C1 segment of cervical spinal cord (tissue), 14 donors: ENCODE measurements around the gene TSHZ2.

Source experiments
- DNase-seq, 14 donors: peaks; one replicate each; lab custom pipeline; 2025; lab: John Stamatoyannopoulos, UW

Gene TSHZ2

DNA sequence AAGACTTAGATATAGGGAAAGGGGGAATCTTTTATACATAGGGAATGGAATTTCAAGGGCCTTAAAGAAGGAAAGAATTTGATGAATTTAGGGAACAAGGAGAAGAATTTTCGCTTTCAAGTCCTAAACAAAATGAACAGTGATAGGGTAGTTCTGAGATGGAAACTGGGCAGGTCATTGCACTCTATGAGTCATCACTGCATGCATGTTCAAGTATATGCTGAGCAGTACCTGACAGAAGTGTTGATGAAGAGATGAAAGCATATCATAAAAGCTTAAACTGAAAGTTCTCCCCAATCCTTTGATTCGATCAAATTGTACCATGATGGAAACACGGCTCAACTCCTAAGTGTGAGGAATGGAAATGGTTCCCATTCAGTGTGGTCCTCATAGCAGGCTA lies 271.0 kb downstream of the TSHZ2 start:
- DNase-seq = no peak

DNA sequence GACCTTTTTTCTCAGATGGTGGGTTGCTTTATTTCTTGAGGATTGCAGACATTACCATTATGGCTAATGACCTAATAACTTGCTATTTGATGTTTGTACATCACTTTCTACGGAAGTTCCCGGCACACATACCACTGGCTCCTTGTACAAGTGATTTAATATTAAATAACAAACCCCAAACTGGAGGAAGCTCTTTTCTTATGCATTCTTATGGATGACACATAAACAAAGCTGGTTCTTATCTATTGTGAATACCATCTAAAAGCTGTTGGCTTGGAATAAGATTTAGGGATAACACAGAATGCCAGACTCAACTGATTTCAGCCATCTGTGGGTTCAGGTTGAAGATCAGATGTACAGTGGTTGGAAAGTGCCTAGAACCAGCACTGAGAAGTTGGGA lies 272.6 kb downstream of the TSHZ2 start:
- no peak for DNase-seq

DNA sequence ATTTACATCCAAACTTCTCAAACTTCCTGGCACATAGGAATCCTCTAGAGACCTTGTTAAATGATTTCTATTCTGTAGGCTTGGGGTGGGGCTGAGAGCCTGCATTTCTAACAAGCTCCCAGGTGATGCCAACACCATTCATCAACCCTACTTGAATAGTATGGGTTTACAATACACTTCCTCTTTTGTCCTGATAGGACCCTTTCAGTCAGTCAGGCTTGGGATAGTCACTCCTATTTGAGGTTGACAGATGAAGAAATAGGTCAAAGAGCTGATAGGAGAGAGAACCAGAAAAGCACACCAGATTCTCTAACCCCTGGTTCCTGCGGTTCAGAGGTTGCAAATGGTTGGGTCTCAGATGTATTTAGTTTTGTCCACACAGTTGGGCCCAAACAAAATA lies 273.4 kb downstream of the TSHZ2 start:
- no peak for DNase-seq

DNA sequence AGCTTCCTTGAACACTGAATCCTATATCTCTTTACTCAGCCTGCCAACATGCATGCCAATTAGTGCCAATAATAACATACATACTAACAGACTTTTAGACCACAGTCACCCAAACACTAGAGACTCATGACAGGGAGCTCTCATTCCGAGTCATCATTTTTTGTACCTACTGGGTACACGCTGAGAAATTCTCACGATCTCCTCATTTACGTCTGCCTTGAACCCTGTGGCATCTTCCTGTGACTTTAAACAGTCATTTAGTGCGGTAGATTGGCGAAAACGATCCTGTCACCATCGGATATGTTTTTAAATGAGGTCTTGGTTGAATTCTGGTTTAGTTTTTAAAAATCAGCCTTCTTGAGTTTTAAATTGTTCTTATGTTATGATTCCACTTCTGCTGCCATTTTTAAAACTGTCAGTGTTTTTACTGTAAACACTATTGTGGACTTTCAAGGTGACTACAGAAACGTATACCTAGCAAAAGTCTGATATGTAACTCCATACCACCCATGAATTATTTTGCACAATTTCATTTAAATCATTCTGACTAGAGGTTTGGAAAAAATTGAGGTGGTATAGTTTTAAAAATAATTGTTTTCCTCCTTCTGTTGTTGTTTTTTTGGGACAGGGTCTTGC lies 275.4 kb downstream of the TSHZ2 start:
- DNase-seq = no peak

DNA sequence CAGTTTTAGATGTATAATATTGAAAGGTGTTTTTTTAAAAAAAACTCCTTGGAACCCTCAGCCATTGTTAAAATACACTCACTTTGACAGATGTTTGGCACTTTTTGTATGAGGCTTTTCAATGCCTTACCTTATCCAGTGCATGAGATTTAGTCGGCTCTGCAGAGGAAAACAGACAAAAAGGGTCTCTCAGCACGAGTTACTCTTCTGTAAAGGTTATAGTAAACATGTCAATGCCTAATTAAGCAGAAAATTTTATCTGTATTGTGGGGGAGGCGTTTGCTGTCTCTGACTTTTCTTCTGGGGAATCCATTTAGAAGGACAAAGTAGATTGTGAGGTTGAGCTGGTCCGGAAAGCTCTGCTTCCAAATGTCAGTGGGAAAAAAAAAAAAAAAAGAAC lies 278.3 kb downstream of the TSHZ2 start:
- DNase-seq = no peak

DNA sequence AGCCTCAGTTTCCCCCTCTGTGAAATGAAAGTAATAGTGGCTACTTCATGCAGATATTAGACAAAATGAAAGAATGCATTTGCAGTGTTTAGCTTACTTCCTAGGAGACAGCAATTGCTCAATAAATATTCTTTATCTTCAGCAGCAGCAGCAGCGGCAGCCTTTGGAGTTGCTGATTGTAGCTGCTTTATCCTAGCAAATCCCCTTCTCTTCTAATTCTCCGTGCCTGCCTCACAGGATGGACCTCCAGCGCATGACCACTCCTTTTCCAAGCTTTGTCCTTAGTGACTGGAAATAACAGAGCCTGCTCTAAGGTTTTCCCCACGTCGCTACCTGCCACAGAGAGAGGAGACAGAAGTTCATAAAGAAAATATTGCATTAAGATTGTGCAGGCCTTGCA lies 279.8 kb downstream of the TSHZ2 start:
- DNase-seq = no peak

DNA sequence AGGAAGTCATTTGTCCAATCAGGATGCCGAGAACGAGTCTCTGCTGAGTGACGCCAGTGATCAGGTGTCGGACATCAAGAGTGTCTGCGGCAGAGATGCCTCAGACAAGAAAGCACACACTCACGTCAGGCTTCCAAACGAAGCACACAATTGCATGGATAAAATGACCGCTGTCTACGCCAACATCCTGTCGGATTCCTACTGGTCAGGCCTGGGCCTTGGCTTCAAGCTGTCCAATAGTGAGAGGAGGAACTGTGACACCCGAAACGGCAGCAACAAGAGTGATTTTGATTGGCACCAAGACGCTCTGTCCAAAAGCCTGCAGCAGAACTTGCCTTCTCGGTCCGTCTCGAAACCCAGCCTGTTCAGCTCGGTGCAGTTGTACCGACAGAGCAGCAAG lies 281.5 kb downstream of the TSHZ2 start:
- no peak for DNase-seq

DNA sequence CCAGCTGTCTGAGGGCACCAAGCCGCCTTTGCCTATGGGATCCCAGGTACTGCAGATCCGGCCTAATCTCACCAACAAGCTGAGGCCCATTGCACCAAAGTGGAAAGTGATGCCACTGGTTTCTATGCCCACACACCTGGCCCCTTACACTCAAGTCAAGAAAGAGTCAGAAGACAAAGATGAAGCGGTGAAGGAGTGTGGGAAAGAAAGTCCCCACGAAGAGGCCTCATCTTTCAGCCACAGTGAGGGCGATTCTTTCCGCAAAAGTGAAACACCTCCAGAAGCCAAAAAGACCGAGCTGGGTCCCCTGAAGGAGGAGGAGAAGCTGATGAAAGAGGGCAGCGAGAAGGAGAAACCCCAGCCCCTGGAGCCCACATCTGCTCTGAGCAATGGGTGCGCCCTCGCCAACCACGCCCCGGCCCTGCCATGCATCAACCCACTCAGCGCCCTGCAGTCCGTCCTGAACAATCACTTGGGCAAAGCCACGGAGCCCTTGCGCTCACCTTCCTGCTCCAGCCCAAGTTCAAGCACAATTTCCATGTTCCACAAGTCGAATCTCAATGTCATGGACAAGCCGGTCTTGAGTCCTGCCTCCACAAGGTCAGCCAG lies 283.0 kb downstream of the TSHZ2 start:
- no peak for DNase-seq

DNA sequence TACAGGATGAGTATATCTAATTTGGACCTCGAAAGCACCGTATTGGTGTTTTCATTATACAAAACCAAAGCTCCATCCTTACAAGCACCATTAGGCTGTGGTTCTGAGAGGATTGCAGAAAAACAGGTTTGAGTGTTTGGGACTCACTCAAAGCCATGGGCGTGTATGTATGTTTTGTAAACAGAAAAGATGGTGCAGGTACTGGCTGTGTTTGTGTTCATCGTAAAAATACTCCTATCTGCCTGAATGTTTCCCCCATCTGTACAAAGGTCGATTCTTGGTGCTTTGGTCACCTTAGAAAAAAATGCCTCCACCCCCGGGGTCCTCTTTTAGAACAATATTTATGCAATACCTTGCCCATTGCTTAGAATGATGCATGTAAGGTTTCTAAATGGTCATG lies 286.6 kb downstream of the TSHZ2 start:
- no peak for DNase-seq

DNA sequence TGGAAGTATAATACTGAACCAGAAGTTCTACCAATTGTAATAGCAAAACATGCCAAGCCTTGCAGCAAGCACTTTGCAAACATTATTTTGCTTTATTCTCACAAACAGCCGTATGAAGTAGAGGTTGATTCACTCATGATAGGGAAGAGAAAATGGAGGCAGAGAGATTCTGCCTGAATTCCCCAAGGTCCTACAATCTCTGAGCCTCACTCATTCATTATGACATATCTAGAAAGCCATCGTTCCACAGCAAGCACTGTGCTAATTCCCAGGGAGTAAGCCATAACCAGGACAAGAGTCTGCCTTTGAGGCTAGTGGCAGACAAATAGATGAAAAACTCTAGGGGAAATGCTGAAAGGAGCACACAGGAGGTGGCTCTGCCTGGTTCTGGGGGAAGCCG lies 288.0 kb downstream of the TSHZ2 start:
- no peak for DNase-seq

DNA sequence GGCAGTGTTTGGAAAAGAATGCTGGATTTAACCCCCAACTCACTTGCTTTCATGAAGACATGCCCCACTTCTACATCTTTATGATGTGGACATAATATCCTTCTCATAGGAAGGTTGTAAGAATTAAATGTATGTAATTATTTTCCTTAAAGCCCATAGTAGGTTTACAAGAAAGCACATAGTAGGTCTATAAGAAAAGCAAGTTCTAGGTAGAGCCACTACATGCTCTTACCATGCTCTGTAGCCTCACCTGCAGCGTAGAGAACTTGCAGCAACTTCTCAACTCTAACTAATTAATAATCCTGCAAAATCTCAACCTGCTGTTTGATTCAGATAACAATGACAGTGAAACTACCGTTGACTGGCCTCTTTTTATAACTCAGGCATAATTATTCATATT lies 288.4 kb downstream of the TSHZ2 start:
- no peak for DNase-seq

DNA sequence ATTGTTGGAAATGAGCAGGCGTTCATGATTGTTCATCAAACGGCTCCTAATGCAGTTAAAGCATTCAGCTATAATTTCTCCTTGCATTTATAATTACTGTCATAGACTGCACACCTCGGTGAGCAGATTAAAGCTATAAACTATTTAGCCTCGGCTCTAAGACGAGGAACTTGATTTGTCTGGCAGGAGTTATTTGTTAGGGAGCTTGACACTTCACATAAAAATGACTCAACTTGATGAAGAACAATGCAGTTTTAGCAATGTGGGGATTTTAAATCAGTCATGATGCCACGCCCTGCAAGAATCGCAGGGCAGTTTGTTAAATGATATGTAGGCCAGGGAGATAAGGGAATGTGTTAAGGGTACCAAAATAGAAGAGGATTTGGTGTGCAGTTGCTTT lies 290.2 kb downstream of the TSHZ2 start:
- DNase-seq = no peak

DNA sequence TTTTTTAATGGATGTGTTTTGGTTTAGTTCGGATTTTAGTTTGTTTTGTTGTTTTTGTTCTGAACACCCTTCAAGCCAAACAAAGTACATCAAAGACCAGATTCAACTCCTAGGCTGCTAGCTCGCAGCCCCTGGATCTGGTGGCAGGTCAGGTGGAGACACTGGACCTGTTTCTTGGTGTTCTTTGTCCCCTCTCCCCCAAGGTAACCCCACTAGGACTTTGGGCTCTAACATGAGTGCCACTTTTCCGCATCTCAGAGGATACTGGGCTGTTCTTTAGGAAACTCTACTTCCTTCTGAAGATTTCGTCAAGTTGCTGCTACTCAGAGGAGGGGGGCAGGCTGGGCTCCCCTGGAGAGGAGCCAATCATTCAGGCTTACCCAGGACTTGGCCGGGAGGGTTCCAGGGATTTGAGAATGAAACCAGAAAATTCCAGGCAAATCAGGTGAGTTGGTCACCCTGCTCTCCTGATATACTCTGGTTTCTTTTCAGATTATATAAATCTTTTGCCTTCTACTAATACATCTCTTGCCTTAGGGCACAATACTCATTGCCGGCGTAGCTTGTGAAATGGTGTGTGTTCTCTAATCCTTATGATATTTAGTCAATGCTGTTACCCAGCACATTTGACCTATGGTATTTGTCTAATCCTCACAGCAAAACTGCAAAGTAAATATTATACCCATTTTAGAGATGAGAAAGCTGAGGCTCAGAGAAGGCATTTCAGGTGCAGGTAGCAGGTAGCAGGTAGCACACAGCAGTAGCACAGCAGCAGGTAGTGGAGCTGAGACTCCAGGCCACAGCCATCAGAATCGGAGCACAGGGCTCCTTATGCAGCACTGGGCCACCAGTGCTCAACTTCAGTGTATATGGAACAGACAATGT lies 291.6 kb downstream of the TSHZ2 start:
- no peak for DNase-seq

DNA sequence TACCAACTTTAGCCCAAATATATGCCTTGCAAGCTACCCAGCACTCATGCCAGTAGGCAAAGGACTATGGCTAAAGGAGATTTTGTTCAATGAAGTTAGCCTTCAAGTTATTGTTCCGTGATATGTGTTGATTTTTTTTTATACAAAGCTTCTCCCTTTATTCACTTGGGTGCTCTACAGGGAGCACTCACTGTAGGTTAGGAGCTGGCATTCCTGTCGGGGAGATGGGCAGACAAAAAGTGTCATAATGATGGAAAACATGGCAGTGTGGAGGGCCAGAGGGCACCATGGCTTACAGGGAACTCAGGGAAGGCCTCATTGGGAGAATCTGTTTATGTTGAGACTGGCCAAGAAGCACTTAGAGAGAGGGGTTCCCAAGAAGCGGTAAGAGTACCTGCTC lies 292.4 kb downstream of the TSHZ2 start:
- DNase-seq = no peak

DNA sequence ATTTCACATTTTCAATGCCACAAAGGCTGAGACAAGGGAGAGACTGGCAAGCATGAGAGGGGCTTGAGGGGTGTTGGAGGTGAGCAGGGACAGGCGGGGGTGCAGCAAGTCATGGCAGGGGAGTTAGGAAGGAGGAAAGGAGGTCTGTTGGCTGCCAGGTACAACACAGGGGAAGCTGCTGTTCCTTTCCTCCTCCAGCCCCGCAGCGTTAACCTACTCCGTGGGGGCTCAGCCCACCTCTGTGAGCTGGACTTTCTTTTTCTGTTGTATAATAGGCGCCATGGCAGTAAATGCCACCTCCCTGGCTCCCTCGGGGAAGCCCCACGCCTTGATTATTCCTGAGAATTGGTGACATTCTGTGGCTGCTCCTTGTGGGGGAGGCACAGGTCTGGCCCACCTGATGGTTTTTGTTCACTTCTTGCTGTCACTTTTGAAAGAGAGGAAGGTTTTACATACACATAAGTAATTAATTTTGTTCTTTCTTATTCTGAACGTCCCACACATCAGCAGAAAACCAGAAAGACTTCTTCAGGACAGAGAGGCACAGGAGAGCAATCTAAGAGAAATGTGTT lies 293.2 kb downstream of the TSHZ2 start:
- no peak for DNase-seq

DNA sequence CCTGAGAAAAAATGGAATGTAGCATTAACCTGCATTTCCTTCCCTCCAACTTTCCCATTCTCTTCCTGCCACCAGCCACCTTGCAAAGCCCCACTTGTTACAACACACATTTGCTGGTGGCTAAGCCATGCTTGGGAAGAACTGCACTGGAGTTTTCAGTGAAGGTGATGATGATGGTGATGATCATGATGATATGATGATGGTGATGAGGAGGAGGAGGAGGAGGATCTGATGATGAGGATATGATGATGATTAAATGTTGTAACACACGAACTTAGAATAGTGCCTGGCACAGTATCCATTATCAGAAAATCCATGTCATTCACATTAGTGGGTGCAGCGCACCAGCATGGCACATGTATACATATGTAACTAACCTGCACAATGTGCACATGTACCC lies 297.2 kb downstream of the TSHZ2 start:
- no peak for DNase-seq

DNA sequence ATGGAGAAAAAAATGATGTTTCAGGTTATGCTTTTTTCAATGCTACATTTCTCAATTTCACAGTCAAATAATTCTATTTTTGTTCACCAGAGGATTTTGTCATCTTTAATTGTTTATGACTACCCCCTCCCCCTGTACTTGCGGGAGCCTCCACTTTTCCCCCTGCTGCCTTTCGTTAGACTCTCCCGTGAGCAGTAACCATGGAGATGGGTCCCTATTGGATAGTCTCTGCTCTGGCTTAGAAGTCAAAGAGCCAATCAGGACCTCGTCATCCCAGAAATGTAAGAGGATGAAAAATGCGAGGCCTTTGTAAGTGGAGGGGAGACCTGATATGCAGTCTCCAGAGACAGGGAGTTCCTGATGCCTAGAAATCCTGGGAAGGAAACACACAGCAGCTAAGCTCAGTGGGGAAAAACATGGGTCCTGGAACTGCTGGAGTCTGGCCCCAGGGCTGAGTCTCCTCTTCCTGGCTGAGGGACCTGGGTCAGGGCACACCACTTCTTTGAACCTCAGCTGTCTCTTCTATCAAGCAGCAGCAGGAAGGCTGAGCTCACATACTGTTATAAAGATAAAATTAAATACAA lies 298.7 kb downstream of the TSHZ2 start:
- no peak for DNase-seq

DNA sequence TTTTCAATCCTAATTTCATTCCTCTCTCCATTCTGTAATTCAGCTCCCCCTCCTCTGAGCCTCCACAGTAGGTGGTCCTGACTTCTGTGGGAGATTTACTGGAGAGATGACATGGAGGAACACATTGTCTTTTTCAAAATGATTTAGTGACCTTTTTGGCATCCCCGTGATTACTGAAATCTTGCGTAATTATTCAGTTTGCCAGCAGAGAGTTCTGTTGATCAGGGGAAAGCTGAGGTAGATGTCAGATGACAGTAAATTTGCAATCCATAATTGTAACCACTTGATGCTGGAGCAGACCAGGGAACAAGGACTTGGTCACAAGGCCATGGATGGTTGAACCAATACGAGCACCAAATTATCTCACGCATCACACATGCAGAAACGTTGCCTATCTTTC lies 302.2 kb downstream of the TSHZ2 start:
- no peak for DNase-seq

DNA sequence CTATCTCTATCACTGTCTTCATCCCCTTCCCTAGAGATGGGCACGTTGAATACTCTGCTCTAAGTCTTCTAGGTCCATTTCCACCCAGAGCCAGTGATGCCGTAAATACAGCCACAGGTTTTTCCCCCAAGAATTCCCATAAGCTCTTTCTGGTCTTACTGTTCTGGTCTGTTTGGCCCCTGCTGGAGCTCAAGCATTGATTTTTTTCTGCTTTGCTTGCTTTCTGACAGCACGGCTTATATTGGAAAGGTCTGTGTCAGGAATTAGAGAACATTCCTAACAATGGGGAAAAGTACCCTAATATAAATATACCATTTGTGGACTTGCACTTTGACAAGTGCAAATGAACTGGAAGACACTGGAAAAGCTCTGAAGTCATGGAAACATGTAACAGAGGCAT lies 302.6 kb downstream of the TSHZ2 start:
- DNase-seq = no peak

DNA sequence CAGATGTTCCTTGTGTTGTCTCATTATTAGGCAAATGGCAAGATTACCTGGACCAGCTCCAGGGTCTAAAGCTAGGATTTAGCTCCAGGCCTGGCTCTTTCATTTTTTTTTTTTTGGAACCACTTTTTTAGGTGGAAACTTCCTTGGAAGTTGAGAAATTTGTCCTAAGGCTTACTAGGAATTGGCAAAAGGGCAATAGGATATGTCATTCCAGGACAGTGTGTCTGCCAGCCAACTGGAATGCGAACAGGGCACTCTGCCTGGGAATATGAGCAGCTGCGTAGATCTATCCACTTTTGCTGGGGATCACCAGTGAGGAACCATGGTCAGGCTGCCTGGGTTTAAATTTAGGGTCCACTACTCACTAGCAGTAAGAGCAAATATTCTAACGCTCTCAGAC lies 304.0 kb downstream of the TSHZ2 start:
- DNase-seq = no peak

DNA sequence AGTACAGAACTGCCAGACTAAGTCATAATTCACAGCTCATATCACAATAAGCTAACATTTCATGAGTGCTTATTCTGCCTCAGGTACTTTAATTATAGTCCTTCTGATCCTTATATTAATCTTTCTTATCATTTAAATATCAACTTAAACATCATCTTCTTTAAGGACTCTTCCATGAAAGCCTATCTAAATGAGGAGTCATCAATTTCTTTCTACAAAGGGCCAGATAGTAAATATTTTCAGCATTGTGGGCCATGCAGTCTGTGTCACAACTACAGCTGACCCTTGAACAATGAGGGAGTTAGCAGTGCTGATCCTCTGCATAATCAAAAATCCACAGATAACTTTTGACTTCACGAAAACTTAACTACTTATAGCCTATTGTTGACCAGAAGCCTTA lies 306.4 kb downstream of the TSHZ2 start:
- DNase-seq = no peak

DNA sequence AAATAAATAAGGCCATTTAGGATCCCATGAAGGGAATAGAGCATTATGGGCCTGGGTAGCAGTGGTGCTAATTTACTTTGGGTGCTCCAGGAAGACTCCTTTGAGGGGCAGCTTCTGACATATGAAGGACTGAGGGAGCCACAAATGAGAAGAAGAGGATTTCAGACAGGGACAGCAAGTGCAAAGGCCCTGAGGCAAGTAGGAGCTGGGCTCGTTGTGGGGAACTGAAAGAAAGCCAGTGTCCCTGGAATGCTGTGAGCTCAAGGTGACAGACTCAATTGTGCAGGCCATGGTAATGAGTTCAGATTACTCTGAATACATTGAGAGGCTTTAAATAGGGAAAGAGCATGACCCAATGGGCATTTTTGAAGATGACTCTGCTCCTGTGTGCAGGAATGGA lies 307.6 kb downstream of the TSHZ2 start:
- no peak for DNase-seq
